ENCODE data around the gene MAPK13.

DNA sequence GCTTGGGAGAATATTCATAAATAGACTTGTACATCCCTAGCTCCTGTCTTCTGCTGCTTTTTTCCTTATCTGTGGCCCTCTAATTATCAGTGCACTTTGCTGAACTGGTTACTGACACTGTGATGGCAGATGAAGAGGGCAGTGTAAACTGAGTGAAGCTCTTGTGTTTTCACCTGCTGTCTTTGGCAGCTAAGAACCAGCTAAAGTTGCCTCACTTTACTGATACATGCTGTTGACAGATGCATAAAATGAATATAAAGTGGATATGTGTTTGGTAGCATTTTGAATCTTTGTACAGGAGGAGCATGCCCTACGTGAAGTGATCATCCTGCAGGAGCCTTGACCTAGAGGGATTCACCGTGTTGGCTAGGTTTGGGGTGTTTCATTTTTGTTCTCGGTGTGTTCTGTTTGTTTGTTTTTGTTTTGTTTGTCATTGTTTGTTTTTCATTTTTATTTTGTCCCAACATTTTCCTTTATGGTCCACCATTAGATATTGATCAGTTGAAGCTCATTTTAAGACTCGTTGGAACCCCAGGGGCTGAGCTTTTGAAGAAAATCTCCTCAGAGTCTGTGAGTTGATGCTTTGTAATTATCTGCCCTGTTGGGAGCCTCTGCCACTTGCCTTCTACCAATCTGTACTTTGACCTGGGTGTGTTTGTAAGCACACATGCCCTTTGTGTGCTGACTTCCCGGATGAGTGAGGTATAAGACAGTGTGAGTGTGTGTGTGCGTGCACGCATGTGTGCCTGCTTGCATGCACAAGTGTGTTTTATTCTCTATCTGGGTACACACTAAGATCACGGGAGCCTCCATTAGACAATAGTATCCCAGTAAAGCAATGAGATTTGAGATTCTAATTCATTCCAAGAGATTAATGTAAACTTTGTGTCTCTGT is 34.6 kb upstream of the MAPK13 start:
- TF ChIP-seq, protein P1, sequence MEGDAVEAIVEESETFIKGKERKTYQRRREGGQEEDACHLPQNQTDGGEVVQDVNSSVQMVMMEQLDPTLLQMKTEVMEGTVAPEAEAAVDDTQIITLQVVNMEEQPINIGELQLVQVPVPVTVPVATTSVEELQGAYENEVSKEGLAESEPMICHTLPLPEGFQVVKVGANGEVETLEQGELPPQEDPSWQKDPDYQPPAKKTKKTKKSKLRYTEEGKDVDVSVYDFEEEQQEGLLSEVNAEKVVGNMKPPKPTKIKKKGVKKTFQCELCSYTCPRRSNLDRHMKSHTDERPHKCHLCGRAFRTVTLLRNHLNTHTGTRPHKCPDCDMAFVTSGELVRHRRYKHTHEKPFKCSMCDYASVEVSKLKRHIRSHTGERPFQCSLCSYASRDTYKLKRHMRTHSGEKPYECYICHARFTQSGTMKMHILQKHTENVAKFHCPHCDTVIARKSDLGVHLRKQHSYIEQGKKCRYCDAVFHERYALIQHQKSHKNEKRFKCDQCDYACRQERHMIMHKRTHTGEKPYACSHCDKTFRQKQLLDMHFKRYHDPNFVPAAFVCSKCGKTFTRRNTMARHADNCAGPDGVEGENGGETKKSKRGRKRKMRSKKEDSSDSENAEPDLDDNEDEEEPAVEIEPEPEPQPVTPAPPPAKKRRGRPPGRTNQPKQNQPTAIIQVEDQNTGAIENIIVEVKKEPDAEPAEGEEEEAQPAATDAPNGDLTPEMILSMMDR (IDR thresholded peaks at IDR 0.05; ENCODE audit: low read length) = no peak
- TF ChIP-seq EZH2 (optimal IDR thresholded peaks at IDR 0.05; ENCODE audit: low read depth, low read length) = no peak
- TF ChIP-seq EZH2phosphoT487 (IDR thresholded peaks at IDR 0.05; ENCODE audit: low read length) = no peak
